T-helper 2 cell treated with Interferon-gamma antibody and Interleukin-4, amounts not matched to agents 5 μg/mL and 100 μg/mL, for 36 hours (primary cell): ENCODE data around the gene SELENBP1.
A peak's percentile ranks its signal among the peaks of the same experiment; 100 is the strongest.

ENCODE experiments used
- DNase-seq: peaks from one replicate; pipeline ENCODE4 v3.0.0; 2021; ENCODE audit warnings: low spot score
- H3K27ac Mint-ChIP-seq: one replicate; pipeline ENCODE4 v1.8.0; 2021; ENCODE audit warnings: mild to moderate bottlenecking, mixed read lengths
- H3K27me3 Mint-ChIP-seq: one replicate; pipeline ENCODE4 v1.8.0; 2021; ENCODE audit warnings: low read depth, mixed read lengths
- H3K36me3 Mint-ChIP-seq: one replicate; pipeline ENCODE4 v1.8.0; 2021; ENCODE audit warnings: low read depth, mixed read lengths
- H3K4me1 Mint-ChIP-seq: one replicate; pipeline ENCODE4 v1.8.0; 2021; ENCODE audit warnings: low read depth, mixed read lengths
- H3K4me3 Mint-ChIP-seq: one replicate; pipeline ENCODE4 v1.8.0; 2022; ENCODE audit warnings: mild to moderate bottlenecking, moderate library complexity, mixed read lengths
- H3K9me3 Mint-ChIP-seq: one replicate; pipeline ENCODE4 v1.8.0; 2021; ENCODE audit warnings: mixed read lengths

SELENBP1 gene

GRCh38 chr1:151343587-151343986 is 28.9 kb downstream of the SELENBP1 start:
- Mint-ChIP-seq H3K36me3 (peaks cover 43% of the 10 kb centered on the region), H3K27me3 (no peaks in the 10 kb centered on the region), H3K4me3 (no peak overlapping the region), H3K4me1 (peaks cover 34% of the 10 kb centered on the region), H3K27ac (peak overlapping the region; percentile 5), H3K9me3 (no peaks in the 10 kb centered on the region)
- DNase-seq = no peak

- H3K36me3 Mint-ChIP-seq = peaks cover 43% of the 10 kb centered on the region
- H3K27me3 Mint-ChIP-seq = no peaks in the 10 kb centered on the region
- H3K4me1 Mint-ChIP-seq = peaks cover 27% of the 10 kb centered on the region
- no peak for DNase-seq
- no peak overlapping the region for H3K27ac Mint-ChIP-seq
- H3K4me3 Mint-ChIP-seq = no peak overlapping the region
- H3K9me3 Mint-ChIP-seq = no peaks in the 10 kb centered on the region
Measured at GRCh38 chr1:151342569-151342968, 29.9 kb downstream of the SELENBP1 start.

- peak overlapping the region; percentile 24 for H3K27ac Mint-ChIP-seq
- peaks cover 43% of the 10 kb centered on the region for H3K36me3 Mint-ChIP-seq
- no peak overlapping the region for H3K4me3 Mint-ChIP-seq
- no peaks in the 10 kb centered on the region for H3K27me3 Mint-ChIP-seq
- DNase-seq = no peak
- H3K4me1 Mint-ChIP-seq = peaks cover 25% of the 10 kb centered on the region
- no peaks in the 10 kb centered on the region for H3K9me3 Mint-ChIP-seq
Measured at GRCh38 chr1:151342021-151342420, 30.5 kb downstream of the SELENBP1 start.

GRCh38 chr1:151340870-151341754 is 31.4 kb downstream of the SELENBP1 start:
- Mint-ChIP-seq H3K4me3 (no peak overlapping the region), H3K36me3 (peaks cover 37% of the 10 kb centered on the region), H3K4me1 (peaks cover 21% of the 10 kb centered on the region), H3K9me3 (no peaks in the 10 kb centered on the region), H3K27ac (peak overlapping the region; percentile 66), H3K27me3 (no peaks in the 10 kb centered on the region)
- peak; percentile 41 for DNase-seq

- Mint-ChIP-seq H3K4me1 (peaks cover 9% of the 10 kb centered on the region), H3K36me3 (peaks cover 6% of the 10 kb centered on the region), H3K4me3 (no peak overlapping the region), H3K9me3 (no peaks in the 10 kb centered on the region), H3K27me3 (no peaks in the 10 kb centered on the region), H3K27ac (no peak overlapping the region)
- DNase-seq = no peak
Measured at GRCh38 chr1:151336556-151336955, 35.9 kb downstream of the SELENBP1 start.

GRCh38 chr1:151334822-151335221 is 37.7 kb downstream of the SELENBP1 start:
- Mint-ChIP-seq H3K27me3 (no peaks in the 10 kb centered on the region), H3K4me1 (peaks cover 2% of the 10 kb centered on the region), H3K4me3 (no peak overlapping the region), H3K9me3 (no peaks in the 10 kb centered on the region), H3K36me3 (peaks cover 4% of the 10 kb centered on the region), H3K27ac (no peak overlapping the region)
- no peak for DNase-seq

- Mint-ChIP-seq H3K36me3 (peaks cover 21% of the 10 kb centered on the region), H3K27me3 (no peaks in the 10 kb centered on the region), H3K27ac (peak overlapping the region; percentile 98), H3K4me1 (peaks cover 27% of the 10 kb centered on the region), H3K9me3 (no peaks in the 10 kb centered on the region), H3K4me3 (peak overlapping the region; percentile 98)
- DNase-seq = no peak
Measured at GRCh38 chr1:151327903-151328674, 44.4 kb downstream of the SELENBP1 start.

GRCh38 chr1:151327223-151327902 is 45.1 kb downstream of the SELENBP1 start, which contains the start of gene PI4KB:
Gene PI4KB (minus strand): TSS chr1:151327416. CDS start chr1:151316481, 10,935 bp downstream.
- no peaks in the 10 kb centered on the region for H3K9me3 Mint-ChIP-seq
- DNase-seq = peak; percentile 88
- no peaks in the 10 kb centered on the region for H3K27me3 Mint-ChIP-seq
- H3K27ac Mint-ChIP-seq = peak within 1 kb of the TSS; percentile 98
- H3K4me1 Mint-ChIP-seq = peaks cover 30% of the 10 kb centered on the region
- peaks cover 21% of the 10 kb centered on the region for H3K36me3 Mint-ChIP-seq
- H3K4me3 Mint-ChIP-seq = peak within 1 kb of the TSS; percentile 98

GRCh38 chr1:151326619-151327222 is 45.8 kb downstream of the SELENBP1 start:
- peaks cover 35% of the 10 kb centered on the region for H3K4me1 Mint-ChIP-seq
- DNase-seq = peak; percentile 54
- peaks cover 27% of the 10 kb centered on the region for H3K36me3 Mint-ChIP-seq
- H3K27ac Mint-ChIP-seq = peak overlapping the region; percentile 94
- no peaks in the 10 kb centered on the region for H3K9me3 Mint-ChIP-seq
- H3K4me3 Mint-ChIP-seq = peak overlapping the region; percentile 98
- H3K27me3 Mint-ChIP-seq = no peaks in the 10 kb centered on the region

GRCh38 chr1:151325646-151326429 is 46.7 kb downstream of the SELENBP1 start:
- Mint-ChIP-seq H3K27me3 (no peaks in the 10 kb centered on the region), H3K9me3 (no peaks in the 10 kb centered on the region), H3K4me3 (peak overlapping the region; percentile 98), H3K27ac (peak overlapping the region; percentile 94), H3K36me3 (peaks cover 27% of the 10 kb centered on the region), H3K4me1 (peaks cover 35% of the 10 kb centered on the region)
- no peak for DNase-seq

- Mint-ChIP-seq H3K4me3 (peak overlapping the region; percentile 98), H3K9me3 (no peaks in the 10 kb centered on the region), H3K27ac (no peak overlapping the region), H3K27me3 (no peaks in the 10 kb centered on the region), H3K36me3 (peaks cover 30% of the 10 kb centered on the region), H3K4me1 (peaks cover 35% of the 10 kb centered on the region)
- DNase-seq = no peak
Measured at GRCh38 chr1:151325231-151325630, 47.3 kb downstream of the SELENBP1 start.

GRCh38 chr1:151324390-151324930 is 48.0 kb downstream of the SELENBP1 start:
- Mint-ChIP-seq H3K27ac (no peak overlapping the region), H3K9me3 (no peaks in the 10 kb centered on the region), H3K4me1 (peaks cover 35% of the 10 kb centered on the region), H3K36me3 (peaks cover 30% of the 10 kb centered on the region), H3K27me3 (no peaks in the 10 kb centered on the region), H3K4me3 (no peak overlapping the region)
- no peak for DNase-seq
